ENCODE results near the gene KRT28.

DNA sequence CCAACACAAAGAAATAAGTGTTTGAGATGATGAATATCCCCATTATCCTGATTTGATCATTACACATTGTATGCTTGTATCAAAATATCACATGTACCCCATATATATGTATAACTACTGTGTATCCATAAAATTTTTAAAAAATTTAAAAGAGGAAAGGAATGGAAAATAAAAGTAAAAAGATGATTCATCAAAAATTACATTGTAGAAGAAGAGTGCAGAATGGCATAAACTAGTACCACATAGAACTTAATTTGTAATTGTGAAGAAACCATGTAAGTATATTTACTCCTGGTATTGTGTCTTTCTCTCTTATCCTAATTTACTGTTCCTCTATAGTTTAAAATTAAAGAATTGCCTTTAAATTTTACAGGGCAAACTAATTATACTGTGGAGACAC, 34.1 kb upstream of the KRT28 start:
- TF ChIP-seq, protein P1, sequence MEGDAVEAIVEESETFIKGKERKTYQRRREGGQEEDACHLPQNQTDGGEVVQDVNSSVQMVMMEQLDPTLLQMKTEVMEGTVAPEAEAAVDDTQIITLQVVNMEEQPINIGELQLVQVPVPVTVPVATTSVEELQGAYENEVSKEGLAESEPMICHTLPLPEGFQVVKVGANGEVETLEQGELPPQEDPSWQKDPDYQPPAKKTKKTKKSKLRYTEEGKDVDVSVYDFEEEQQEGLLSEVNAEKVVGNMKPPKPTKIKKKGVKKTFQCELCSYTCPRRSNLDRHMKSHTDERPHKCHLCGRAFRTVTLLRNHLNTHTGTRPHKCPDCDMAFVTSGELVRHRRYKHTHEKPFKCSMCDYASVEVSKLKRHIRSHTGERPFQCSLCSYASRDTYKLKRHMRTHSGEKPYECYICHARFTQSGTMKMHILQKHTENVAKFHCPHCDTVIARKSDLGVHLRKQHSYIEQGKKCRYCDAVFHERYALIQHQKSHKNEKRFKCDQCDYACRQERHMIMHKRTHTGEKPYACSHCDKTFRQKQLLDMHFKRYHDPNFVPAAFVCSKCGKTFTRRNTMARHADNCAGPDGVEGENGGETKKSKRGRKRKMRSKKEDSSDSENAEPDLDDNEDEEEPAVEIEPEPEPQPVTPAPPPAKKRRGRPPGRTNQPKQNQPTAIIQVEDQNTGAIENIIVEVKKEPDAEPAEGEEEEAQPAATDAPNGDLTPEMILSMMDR (IDR thresholded peaks at IDR 0.05; ENCODE audit: insufficient read depth, low read length, poor library complexity, severe bottlenecking) = no peak
- TF ChIP-seq EZH2phosphoT487 (conservative IDR thresholded peaks at IDR 0.05; ENCODE audit: low read length) = no peak

Measured in SU-DHL-6 (cell line).